Measurements from ENCODE around the gene ABI3BP.

Gene ABI3BP

DNA sequence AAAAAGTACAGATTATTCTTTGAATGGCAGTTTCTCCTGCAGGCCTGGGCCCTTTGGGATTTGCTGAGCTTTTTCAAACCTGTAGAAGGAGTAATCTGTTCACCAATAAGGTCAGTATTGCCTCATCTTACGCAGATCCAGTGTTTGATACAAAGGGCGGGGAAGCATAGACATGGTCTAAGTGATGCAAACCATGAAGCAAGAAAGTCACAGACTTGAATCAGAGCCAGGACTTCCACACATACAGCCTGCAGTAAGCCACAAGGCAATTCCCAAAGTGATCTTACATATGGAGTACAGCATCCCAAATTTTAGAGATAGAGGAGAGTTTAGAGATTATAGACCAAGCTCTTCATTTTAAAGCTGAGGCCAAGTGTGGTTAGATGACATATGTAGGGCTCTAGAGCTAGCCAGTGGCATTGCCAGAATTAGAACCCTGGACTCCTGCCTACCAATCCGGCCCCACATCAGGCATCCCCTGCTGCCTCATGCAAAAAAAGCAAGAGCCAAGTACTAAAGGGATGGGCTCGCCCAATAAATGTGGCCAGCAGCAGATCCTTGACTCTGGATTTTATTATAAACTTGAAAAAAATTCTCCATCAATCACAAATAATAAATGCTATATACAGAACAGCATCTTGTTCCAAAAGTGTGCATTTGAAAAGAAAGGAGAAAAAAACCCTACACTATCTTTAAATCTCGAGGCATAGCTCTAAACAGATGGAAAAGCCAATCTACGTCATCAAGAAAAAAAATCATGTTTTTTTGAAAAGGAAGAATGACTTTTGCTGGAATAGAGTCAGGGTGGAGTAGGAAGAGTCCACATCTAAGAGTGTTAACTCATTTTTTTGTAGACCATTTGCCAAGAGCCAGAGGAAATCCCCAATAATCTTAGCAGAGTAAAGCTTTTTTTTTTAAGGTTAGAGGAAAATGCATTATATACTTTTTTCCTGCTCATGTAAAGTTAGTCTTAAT, 24.0 kb downstream of the ABI3BP start:
- DNase-seq (ENCODE audit: low spot score) = no peak
- TF ChIP-seq CTCF (conservative IDR thresholded peaks at IDR 0.05; ENCODE audit: low read depth) = no peak
- ChIA-PET POLR2A (ENCODE audit: low non-redundant PET) (no interaction called here), CTCF (interaction anchor here (0.6 kb wide), 1 partner anchor 212 kb away, joined by 3 read pairs; no protein-coding TSS in a partner anchor)
- no peak overlapping the region for H3K27ac ChIP-seq

GRCh38 chr3:100966807-100967206, 26.4 kb downstream of the ABI3BP start:
- ChIA-PET CTCF (no interaction called here), POLR2A (ENCODE audit: low non-redundant PET) (no interaction called here)
- no peak for DNase-seq (ENCODE audit: low spot score)
- TF ChIP-seq CTCF (conservative IDR thresholded peaks at IDR 0.05; ENCODE audit: low read depth) = no peak
- no peak overlapping the region for H3K27ac ChIP-seq

DNA sequence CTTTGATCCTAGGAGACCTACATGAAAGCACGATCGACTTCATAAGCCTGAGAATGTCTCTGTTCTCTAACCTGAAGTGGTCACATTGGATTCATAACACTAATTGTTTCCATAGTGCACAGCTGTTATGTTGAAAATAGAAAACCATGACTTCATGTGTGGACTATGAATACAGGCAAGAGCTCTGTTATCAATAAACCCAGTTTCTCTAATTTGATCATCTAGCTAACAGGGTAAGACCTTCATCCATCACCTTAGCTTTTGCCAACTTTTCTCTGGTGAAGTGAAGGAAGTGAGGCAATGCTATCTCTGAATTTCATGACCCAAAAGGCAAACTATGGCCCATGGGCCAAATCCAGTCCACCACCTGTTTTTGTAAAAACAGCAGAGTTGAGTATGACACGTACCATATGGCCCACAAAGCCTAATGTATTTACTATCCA, 27.2 kb downstream of the ABI3BP start:
- POLR2A ChIA-PET (ENCODE audit: low non-redundant PET) = no interaction called here
- TF ChIP-seq CTCF (conservative IDR thresholded peaks at IDR 0.05; ENCODE audit: low read depth) = no peak
- CTCF ChIA-PET = no interaction called here
- no peak overlapping the region for H3K27ac ChIP-seq
- no peak for DNase-seq (ENCODE audit: low spot score)

DNA sequence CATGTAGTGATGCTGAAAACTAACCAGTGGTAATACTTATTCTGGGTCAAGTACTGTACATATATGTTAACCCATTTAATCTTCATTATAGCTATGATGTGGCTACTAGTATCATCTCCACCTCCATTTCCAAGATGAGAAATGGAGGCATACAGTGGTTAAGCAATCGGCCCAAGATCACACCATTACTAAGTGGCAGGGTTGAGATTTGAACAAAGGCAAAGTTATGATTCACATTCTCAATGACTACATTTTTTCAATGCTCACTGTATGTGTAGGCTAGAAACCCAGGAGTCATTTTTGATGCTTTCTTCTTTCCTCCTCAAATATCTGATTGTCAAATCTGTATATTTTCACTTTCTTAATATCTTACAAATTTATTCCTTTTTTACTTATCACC, 30.2 kb downstream of the ABI3BP start:
- POLR2A ChIA-PET (ENCODE audit: low non-redundant PET) = no interaction called here
- no peak for TF ChIP-seq CTCF (conservative IDR thresholded peaks at IDR 0.05; ENCODE audit: low read depth)
- CTCF ChIA-PET = no interaction called here
- H3K27ac ChIP-seq = no peak overlapping the region
- DNase-seq (ENCODE audit: low spot score) = no peak

DNA sequence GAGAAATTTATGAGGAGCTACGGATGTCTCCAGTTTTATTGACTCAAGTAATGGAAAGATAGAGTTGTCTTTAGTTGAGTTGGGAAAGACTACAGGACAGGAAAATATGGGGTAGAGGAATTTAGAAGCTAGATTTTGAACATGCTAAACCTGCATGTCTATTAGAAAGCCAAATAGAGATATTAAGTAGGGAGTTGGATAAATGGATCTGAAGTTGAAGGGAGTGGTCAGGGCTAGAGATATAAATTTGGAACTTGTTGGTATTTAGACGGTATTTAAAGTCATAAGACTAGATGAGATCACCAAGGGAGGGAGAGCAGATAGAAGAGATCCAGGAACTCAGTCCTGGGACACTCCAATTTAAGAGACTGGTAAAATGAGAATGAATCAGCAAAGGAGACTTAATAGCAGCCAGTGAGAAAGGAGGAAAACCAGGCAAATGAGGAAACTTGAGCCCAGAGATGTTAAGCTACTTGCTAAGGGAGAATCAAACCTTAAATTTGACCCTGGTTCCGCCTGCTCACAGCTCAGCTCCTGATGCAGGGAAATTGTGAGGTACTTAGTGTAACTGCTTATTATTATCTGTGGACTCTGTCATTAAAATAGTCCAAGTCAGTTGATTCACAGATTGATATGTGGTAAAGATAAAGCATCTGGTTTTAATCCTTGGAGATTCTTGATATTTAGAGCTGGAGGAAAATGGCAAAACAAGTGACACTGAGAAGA, 35.8 kb downstream of the ABI3BP start:
- TF ChIP-seq CTCF (conservative IDR thresholded peaks at IDR 0.05; ENCODE audit: low read depth) = no peak
- CTCF ChIA-PET = interaction anchor here (0.5 to 0.8 kb wide), 3 partner anchors 33 to 616 kb away, joined by 3 to 4 read pairs (median 4); no protein-coding TSS in a partner anchor
- DNase-seq (ENCODE audit: low spot score) = no peak
- H3K27ac ChIP-seq = no peak overlapping the region
- POLR2A ChIA-PET (ENCODE audit: low non-redundant PET) = no interaction called here

DNA sequence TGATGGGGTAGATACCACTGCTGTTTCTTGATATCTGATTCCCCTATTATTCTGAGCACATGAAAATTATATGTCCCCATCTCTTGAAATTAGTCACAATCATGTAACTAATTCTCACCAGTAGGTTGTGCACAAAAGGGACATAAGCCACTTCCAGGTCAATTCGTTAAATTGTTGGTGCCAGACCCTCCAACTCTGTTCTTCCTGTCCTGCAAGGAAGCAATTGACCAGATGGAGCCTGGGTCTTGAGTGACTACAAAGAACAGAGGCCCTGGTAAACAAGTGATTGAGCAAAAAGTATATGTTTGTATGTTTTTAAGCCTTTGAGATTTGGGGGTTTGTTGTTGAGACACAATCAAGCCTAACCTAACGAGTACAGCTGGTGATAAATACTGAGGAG, 36.9 kb downstream of the ABI3BP start:
- TF ChIP-seq CTCF (conservative IDR thresholded peaks at IDR 0.05; ENCODE audit: low read depth) = no peak
- DNase-seq (ENCODE audit: low spot score) = no peak
- CTCF ChIA-PET = no interaction called here
- H3K27ac ChIP-seq = no peak overlapping the region
- POLR2A ChIA-PET (ENCODE audit: low non-redundant PET) = no interaction called here

Data from RWPE1 (cell line).